CD4-positive, alpha-beta T cell treated with Interleukin-10 for 1 hour (primary cell): Measurements from ENCODE around the gene GALNT9.
A peak's percentile ranks its signal among the peaks of the same experiment; 100 is the strongest.

Source experiments
- DNase-seq: peaks from one replicate; pipeline ENCODE4 v3.0.0-alpha.2; 2020

GALNT9 gene

GRCh38 chr12:132292328-132293319 lies 36.8 kb downstream of the GALNT9 start:
- DNase-seq = no peak

GRCh38 chr12:132291402-132292175 lies 37.8 kb downstream of the GALNT9 start:
- no peak for DNase-seq

GRCh38 chr12:132290203-132290540 lies 39.2 kb downstream of the GALNT9 start:
- no peak for DNase-seq

GRCh38 chr12:132289356-132290202 lies 39.8 kb downstream of the GALNT9 start:
- DNase-seq = no peak

GRCh38 chr12:132288516-132289215 lies 40.7 kb downstream of the GALNT9 start:
- DNase-seq = no peak

- no peak for DNase-seq
These were observed 41.8 kb downstream of the GALNT9 start for GRCh38 chr12:132287391-132288238.

DNA sequence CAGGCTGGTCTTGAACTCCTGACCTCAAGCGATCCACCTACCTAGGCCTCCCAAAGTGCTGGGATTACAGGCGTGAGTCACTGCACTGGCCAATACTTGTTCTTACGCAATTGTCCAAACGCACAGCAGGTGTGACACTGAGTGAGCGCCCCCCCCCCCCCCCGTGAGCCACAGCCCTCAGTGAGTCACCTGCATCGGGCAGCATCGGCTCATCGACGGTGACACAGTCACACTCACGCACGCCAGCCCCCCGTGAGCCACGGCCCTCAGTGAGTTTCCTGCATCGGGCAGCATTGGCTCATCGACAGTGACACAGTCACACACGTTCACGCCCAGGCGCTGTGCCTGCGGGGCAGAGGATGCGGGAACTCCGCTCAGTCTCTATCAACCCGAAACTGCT lies 42.5 kb downstream of the GALNT9 start:
- no peak for DNase-seq

GRCh38 chr12:132285991-132286681 lies 43.3 kb downstream of the GALNT9 start:
- no peak for DNase-seq

DNA sequence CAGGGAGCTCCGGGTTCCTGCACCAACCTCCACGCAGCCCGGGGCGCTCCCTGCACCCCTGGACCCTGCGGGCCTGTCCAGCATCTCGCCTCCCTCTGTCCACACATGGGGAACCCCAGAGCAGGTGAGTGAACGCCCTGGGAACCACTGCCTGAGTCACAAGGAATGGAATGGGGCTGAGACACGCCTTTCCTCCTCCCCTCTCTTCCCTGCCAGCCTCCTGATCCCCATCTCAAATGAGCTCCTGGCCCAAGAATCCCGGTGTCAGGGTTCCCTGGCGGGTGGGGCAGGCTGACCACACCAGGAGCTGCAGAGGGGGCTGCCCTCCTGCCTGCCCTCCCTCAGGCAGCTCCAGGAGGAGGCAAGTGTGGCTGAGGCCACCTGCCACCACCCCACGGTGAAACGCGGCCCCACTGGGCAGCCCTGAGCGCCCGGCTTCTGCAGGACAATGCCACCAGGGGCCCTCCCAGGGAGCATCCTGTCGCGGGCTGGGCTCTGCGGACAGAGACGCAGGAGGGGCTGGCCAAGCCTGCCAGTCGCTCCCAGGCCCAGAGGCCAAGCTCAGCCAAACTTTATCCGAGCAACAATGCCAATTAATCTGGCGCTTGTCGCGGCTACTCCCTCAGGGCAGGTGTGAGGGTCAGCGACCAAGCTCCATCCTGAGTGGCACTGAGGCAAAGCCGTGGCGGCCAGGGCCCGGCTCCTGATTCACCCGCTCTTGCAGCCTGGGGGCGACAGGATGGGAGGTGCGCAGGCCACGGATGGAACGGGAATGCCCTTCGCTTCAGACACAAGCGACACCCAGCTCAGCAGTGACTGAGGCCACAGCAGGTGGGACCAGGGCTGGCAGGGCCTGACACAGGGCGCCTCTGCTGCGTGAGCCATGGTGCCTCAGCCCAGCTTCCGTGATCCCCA lies 44.3 kb downstream of the GALNT9 start:
- no peak for DNase-seq

DNA sequence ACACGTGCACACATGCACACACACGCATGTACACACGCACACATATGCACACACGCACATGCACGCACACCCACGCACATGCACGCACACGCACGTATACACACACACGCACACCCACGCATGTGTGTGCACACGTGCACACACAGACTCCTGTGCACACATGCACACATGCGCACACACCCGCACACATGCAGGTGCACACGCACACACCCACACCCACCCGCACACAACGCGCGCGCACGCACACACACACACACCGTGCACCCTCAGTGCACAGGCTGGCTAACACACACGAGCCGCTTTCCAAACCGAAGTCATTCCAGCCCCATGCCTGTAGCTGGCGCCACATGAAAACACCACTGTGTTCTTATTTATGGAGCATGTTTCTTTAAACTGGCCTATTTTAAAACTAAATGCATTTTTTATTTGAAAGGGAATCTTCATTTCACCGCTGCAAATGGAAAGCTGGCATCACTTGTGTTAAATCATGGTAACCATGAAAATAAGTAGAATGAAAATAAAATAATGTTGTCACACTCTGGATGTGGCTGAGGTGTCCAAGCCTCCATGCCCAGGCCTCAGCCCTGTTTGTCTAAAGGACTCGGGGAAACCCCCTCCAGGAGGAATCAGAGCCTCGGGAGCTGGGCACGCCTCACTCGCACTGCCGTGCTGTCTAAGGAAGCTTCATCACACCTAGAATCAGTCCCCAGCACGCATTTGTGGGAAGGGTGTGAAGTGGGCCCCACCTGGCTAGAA lies 45.1 kb downstream of the GALNT9 start:
- DNase-seq = no peak

DNA sequence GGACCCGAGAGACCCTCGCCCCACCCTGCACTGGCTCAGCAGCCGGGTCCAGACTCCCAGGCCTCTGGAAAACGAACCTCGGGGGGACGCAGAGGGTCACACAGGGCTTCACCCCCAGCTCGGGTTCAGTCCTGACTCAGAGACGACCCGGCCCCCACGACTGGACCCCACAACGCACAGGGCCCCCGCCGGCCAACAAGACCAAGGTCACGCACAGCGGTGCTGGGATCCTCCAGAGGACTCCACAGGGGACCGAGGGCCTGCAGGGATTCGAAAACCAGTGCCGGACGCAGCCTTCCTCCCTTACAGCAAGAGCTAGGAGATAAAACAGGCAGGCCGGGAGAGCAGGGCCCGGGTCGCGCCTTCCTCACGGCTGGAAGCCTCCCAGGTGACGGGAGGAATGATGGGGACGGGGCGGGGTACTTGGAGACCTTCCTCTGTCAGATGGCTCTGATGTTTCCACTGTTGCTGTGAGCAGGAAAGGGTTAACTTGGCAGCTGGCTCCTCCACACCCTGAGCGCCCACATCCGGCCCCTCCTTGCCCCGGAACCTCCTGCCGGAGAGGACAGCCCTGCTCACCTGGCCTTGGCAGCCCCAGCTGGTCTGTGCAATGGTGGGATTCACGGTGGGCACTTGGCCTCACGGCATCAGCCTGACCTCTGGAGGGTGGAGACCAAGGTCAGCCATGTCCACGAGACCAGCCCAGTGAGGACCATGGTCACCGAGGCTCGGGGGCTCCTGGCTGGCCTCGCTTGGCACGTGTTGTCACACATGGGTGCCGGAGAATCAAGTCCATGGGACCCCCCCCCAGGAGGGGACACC lies 46.2 kb downstream of the GALNT9 start:
- DNase-seq = peak; percentile 29

DNA sequence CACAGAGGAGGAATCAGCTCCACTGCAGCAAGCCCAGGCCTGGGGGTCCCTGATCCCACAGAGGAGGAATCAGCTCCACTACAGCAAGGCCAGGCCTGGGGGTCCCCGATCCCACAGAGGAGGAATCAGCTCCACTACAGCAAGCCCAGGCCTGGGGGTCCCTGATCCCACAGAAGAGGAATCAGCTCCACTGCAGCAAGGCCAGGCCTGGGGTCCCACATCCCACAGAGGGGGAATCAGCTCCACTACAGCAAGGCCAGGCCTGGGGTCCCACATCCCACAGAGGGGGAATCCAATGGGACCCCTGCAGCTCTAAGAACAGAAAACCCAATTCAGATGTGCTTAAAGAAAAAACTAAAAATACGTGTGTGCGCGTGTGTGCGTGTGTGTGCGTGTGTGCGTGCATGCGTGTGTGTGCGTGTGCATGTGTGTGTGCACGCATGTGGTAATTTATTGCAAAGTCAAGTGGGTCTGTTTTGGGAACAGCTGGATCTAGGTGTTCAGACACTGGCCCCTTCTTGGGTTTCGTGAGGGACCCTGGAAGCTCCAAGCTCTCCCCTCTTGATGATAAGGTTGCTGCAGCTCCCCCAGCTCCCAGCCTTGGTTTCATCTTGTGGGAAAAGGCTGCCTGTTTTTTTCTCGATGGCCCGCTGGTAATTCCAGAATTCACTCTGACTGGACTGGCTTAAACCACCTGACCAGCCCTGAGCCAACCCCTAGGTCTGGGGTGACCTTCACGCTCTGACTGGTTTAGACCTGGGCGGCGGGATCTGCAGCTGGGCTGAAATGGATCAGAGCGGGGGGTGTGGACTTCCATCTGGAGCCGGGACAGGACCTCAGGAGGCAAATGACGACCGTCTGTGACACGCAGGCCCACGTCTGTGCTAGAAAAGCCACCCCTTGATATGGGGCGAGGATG lies 47.1 kb downstream of the GALNT9 start:
- no peak for DNase-seq

- no peak for DNase-seq
These were observed 48.4 kb downstream of the GALNT9 start for GRCh38 chr12:132281038-132281437.

GRCh38 chr12:132280406-132280805 lies 49.0 kb downstream of the GALNT9 start:
- no peak for DNase-seq

DNA sequence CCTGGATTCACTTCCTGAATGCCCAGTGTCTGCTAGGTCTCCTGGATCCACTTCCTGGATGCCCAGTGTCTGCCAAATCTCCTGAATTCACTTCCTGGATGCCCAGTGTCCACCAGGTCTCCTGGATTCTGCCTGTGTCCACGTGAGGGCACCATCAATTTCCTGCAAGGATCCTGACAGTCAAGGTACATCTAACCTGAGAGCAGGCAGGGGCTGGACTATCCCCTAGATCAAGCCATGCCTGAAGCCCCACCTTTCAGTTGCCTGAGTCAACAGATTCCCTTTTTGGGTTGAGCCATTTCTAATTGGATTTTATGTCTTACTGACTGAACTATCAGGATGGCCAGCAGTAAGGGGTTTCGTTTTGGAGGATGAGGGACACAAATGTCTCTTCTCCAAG lies 49.5 kb downstream of the GALNT9 start:
- DNase-seq = no peak

DNA sequence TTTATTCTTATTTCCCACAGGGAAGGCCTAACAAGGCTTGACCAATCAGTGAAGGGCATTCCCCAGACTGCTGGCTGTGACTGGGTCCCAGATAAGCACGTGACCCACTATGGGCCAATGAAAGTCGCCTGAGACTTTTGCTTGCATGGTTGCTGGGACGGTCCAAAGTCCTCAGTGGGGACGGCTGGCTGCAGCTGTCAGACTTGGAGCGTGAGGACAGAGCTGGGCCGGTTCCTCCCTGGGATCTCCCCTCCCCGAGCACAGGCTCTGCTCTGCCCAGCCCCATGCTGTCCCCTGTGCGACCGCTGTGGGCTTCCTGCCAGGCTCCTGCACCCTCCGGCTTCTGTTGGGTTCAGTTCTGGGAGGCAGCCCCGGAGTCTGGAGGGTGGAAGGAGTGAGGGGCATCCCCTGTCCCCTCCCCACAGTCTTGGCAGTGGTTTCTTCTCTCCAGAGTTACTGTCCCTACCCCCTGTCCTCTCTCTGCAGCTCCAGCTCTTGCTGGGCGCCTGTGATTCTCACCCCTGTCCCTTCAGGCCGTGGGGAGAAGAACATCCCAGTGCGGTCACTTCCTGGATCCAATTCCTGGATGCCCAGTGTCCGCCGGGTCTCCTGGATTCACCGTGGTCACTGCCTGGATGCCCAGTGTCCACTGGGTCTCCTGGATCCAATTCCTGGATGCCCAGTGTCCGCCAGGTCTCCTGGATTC lies 50.1 kb downstream of the GALNT9 start:
- no peak for DNase-seq
